KMS-11 (cell line): Measurements from ENCODE around the gene CACNA1D.

Source experiments
- H2AFZ ChIP-seq: fragments of 200-600 bp; sonication (generic); 2 replicates; pipeline ENCODE4 v1.6.1; 2016; ENCODE audit warnings: antibody characterized with exemption, mixed run types, low read depth
- H3K27ac ChIP-seq: fragments of 200-600 bp; sonication (generic); 2 replicates; pipeline ENCODE4 v1.6.1; 2016; ENCODE audit warnings: mild to moderate bottlenecking, mixed run types
- H3K27me3 ChIP-seq: fragments of 200-600 bp; sonication (generic); 2 replicates; pipeline ENCODE4 v1.6.1; 2017; ENCODE audit warnings: mild to moderate bottlenecking, low read depth, mixed run types, moderate library complexity; ENCODE audit not compliant: insufficient read depth
- H3K36me3 ChIP-seq: fragments of 200-600 bp; sonication (generic); 2 replicates; pipeline ENCODE4 v1.6.1; 2017; ENCODE audit warnings: mild to moderate bottlenecking, mixed run types; ENCODE audit not compliant: insufficient read depth
- H3K4me1 ChIP-seq: fragments of 200-600 bp; sonication (generic); 2 replicates; pipeline ENCODE4 v1.6.1; 2016; ENCODE audit warnings: mild to moderate bottlenecking, low read depth, mixed run types; ENCODE audit not compliant: poor library complexity, severe bottlenecking
- H3K4me2 ChIP-seq: fragments of 200-600 bp; sonication (generic); 2 replicates; pipeline ENCODE4 v1.7.0; 2016; ENCODE audit warnings: mild to moderate bottlenecking, mixed run types
- H3K4me3 ChIP-seq: fragments of 200-600 bp; sonication (generic); IDR thresholded peaks from 2 replicates; pipeline ENCODE4 v1.6.1; 2017; ENCODE audit warnings: low read depth, low read length, mixed read lengths; ENCODE audit not compliant: insufficient read depth
- H3K79me2 ChIP-seq: fragments of 200-600 bp; sonication (generic); 2 replicates; pipeline ENCODE4 v1.6.1; 2016; ENCODE audit warnings: low read depth, mixed run types; ENCODE audit not compliant: insufficient read depth
- H3K9ac ChIP-seq: fragments of 200-600 bp; sonication (generic); 2 replicates; pipeline ENCODE4 v1.6.1; 2016; ENCODE audit warnings: mild to moderate bottlenecking, mixed run types
- H4K20me1 ChIP-seq: fragments of 200-600 bp; sonication (generic); 2 replicates; pipeline ENCODE4 v1.6.1; 2016; ENCODE audit warnings: mild to moderate bottlenecking, mixed run types; ENCODE audit not compliant: insufficient read depth
- CTCF ChIP-seq: fragments of 200-600 bp; sonication (generic); conservative IDR thresholded peaks from 2 replicates; pipeline ENCODE4 v1.6.1; 2017; ENCODE audit warnings: low read depth, mild to moderate bottlenecking, antibody characterized with exemption, low read length, moderate library complexity, mixed read lengths

The CACNA1D gene

GRCh38 chr3:53819163-53819868 lies 324.9 kb downstream of the CACNA1D start:
- no peak overlapping the region for H3K27ac ChIP-seq

GRCh38 chr3:53820084-53820483 lies 325.7 kb downstream of the CACNA1D start:
- Histone ChIP-seq H3K9ac (no peak overlapping the region), H3K4me3 (no peak overlapping the region), H3K4me1 (no peaks in the 10 kb centered on the region), H4K20me1 (no peaks in the 10 kb centered on the region), H3K27ac (no peak overlapping the region), H3K4me2 (no peak overlapping the region), H3K36me3 (no peaks in the 10 kb centered on the region), H3K79me2 (no peaks in the 10 kb centered on the region), H2AFZ (no peak overlapping the region), H3K27me3 (no peaks in the 10 kb centered on the region)
- no peak for TF ChIP-seq CTCF

More at GRCh38 chr3:53819163-53819868, 324.9 kb downstream of the CACNA1D start:
- Histone ChIP-seq H4K20me1 (no peaks in the 10 kb centered on the region), H3K27me3 (no peaks in the 10 kb centered on the region), H3K9ac (no peak overlapping the region), H3K4me1 (no peaks in the 10 kb centered on the region), H3K4me3 (no peak overlapping the region), H3K36me3 (no peaks in the 10 kb centered on the region), H3K79me2 (no peaks in the 10 kb centered on the region), H3K4me2 (no peak overlapping the region), H2AFZ (no peak overlapping the region)
- no peak for TF ChIP-seq CTCF

GRCh38 chr3:53820756-53821580 lies 326.6 kb downstream of the CACNA1D start:
- Histone ChIP-seq H3K27ac (no peak overlapping the region), H3K79me2 (no peaks in the 10 kb centered on the region), H3K27me3 (no peaks in the 10 kb centered on the region), H3K9ac (no peak overlapping the region), H3K4me3 (no peak overlapping the region), H3K36me3 (no peaks in the 10 kb centered on the region), H3K4me2 (no peak overlapping the region), H3K4me1 (no peaks in the 10 kb centered on the region), H4K20me1 (no peaks in the 10 kb centered on the region), H2AFZ (no peak overlapping the region)
- no peak for TF ChIP-seq CTCF

GRCh38 chr3:53821631-53822121 lies 327.3 kb downstream of the CACNA1D start:
- no peaks in the 10 kb centered on the region for H3K4me1 ChIP-seq
- H4K20me1 ChIP-seq: no peaks in the 10 kb centered on the region
- H3K4me3 ChIP-seq: no peak overlapping the region
- TF ChIP-seq CTCF: no peak
- H3K79me2 ChIP-seq: no peaks in the 10 kb centered on the region
- no peaks in the 10 kb centered on the region for H3K36me3 ChIP-seq
- no peak overlapping the region for H3K9ac ChIP-seq
- no peak overlapping the region for H3K4me2 ChIP-seq
- no peak overlapping the region for H3K27ac ChIP-seq
- no peak overlapping the region for H2AFZ ChIP-seq
- H3K27me3 ChIP-seq: no peaks in the 10 kb centered on the region
